OCI-M2 (cell line): ENCODE data around the gene MAP2K2.
"Not testable (repeated sequence)": the region's sequence is repeated elsewhere in the genome, so short reads cannot be mapped to it uniquely, and the experiment has no call there.

Source experiments
- DNase-seq: peaks from one replicate; lab custom pipeline; 2025; ENCODE audit not compliant: unreplicated experiment; lab: John Stamatoyannopoulos, UW

MAP2K2 gene

GRCh38 chr19:4130744-4131438, 7.0 kb upstream of the MAP2K2 start:
- DNase-seq, result no peak

GRCh38 chr19:4129050-4129449, 5.1 kb upstream of the MAP2K2 start:
- not testable (repeated sequence) for DNase-seq

GRCh38 chr19:4127322-4127721, 3.4 kb upstream of the MAP2K2 start:
- not testable (repeated sequence) for DNase-seq

- DNase-seq, result no peak
These were observed 716 bp upstream of the MAP2K2 start for GRCh38 chr19:4124638-4125037.

- no peak for DNase-seq
These were observed 1.4 kb downstream of the MAP2K2 start for GRCh38 chr19:4122480-4122879.

GRCh38 chr19:4121815-4122214, 2.1 kb downstream of the MAP2K2 start:
- DNase-seq, result no peak

GRCh38 chr19:4121273-4121612, 2.7 kb downstream of the MAP2K2 start:
- no peak for DNase-seq

GRCh38 chr19:4120559-4121272, 3.2 kb downstream of the MAP2K2 start:
- DNase-seq, result no peak

- DNase-seq, result no peak
These were observed 4.2 kb downstream of the MAP2K2 start for GRCh38 chr19:4119763-4120162.

- DNase-seq, result no peak
These were observed 8.0 kb downstream of the MAP2K2 start for GRCh38 chr19:4115818-4116385.

GRCh38 chr19:4115050-4115817, 8.7 kb downstream of the MAP2K2 start:
- no peak for DNase-seq

GRCh38 chr19:4114181-4114580, 9.7 kb downstream of the MAP2K2 start:
- no peak for DNase-seq

GRCh38 chr19:4113398-4114088, 10.4 kb downstream of the MAP2K2 start:
- DNase-seq, result no peak

- DNase-seq, result no peak
These were observed 11.6 kb downstream of the MAP2K2 start for GRCh38 chr19:4112367-4112766.

- DNase-seq, result no peak
These were observed 14.3 kb downstream of the MAP2K2 start for GRCh38 chr19:4109626-4109945.

GRCh38 chr19:4108767-4109625, 14.9 kb downstream of the MAP2K2 start:
- no peak for DNase-seq

GRCh38 chr19:4103080-4103433, 20.9 kb downstream of the MAP2K2 start:
- no peak for DNase-seq

GRCh38 chr19:4102339-4103079, 21.4 kb downstream of the MAP2K2 start:
- DNase-seq, result no peak

- no peak for DNase-seq
These were observed 22.5 kb downstream of the MAP2K2 start for GRCh38 chr19:4101496-4101770.
